HEK293T (cell line): Measurements from ENCODE around the gene SUN1.

Source experiments
- CTCF ChIA-PET: fragments of 350-600 bp; formaldehyde crosslinking; extraction: SDS; loops from one replicate; lab custom pipeline; 2021; ENCODE audit warnings: antibody characterized with exemption, inconsistent platforms; lab: Yijun Ruan, JAX
- POLR2A ChIA-PET: fragments of 350-600 bp; formaldehyde crosslinking; extraction: SDS; loops from one replicate; lab custom pipeline; 2020; ENCODE audit warnings: antibody characterized with exemption, inconsistent platforms; lab: Yijun Ruan, JAX
- DNase-seq: peaks from one replicate; pipeline ENCODE4 v3.0.0; 2012; ENCODE audit warnings: mixed read lengths; ENCODE audit errors: extremely low spot score
- ARNT ChIP-seq: fragments of 450-650 bp; IDR thresholded peaks from 2 replicates; pipeline ENCODE4 v1.6.1; 2017; ENCODE audit warnings: mild to moderate bottlenecking
- BHLHE40 ChIP-seq: fragments of 450-650 bp; IDR thresholded peaks from 2 replicates; pipeline ENCODE4 v1.6.1; 2016; ENCODE audit warnings: mild to moderate bottlenecking, moderate library complexity, borderline replicate concordance
- CTBP1 ChIP-seq: fragments of 450-650 bp; IDR thresholded peaks from 2 replicates; pipeline ENCODE4 v1.6.1; 2016; ENCODE audit warnings: borderline replicate concordance
- ELF4 ChIP-seq: fragments of 450-650 bp; IDR thresholded peaks from 2 replicates; pipeline ENCODE4 v1.6.1; 2017; ENCODE audit warnings: antibody characterized with exemption
- FOXA1 ChIP-seq: fragments of 450-650 bp; IDR thresholded peaks from 2 replicates; pipeline ENCODE4 v1.6.1; 2016; ENCODE audit warnings: mild to moderate bottlenecking
- FOXK2 ChIP-seq: fragments of 450-650 bp; IDR thresholded peaks from 2 replicates; pipeline ENCODE4 v1.6.1; 2016; ENCODE audit warnings: mild to moderate bottlenecking
- FOXM1 ChIP-seq: fragments of 450-650 bp; IDR thresholded peaks from 2 replicates; pipeline ENCODE4 v1.6.1; 2017; ENCODE audit warnings: mild to moderate bottlenecking, borderline replicate concordance
- HDGF ChIP-seq: fragments of 450-650 bp; IDR thresholded peaks from 2 replicates; pipeline ENCODE4 v1.6.1; 2017; ENCODE audit warnings: antibody characterized with exemption, borderline replicate concordance
- L3MBTL2 ChIP-seq: fragments of 450-650 bp; conservative IDR thresholded peaks from 2 replicates; pipeline ENCODE4 v1.6.1; 2016; ENCODE audit warnings: mild to moderate bottlenecking
- LEF1 ChIP-seq: fragments of 450-650 bp; IDR thresholded peaks from 2 replicates; pipeline ENCODE4 v1.6.1; 2017; ENCODE audit warnings: mild to moderate bottlenecking, borderline replicate concordance
- NFRKB ChIP-seq: fragments of 450-650 bp; IDR thresholded peaks from 2 replicates; pipeline ENCODE4 v1.6.1; 2016; ENCODE audit warnings: mild to moderate bottlenecking, moderate library complexity
- PKNOX1 ChIP-seq: fragments of 450-650 bp; IDR thresholded peaks from 2 replicates; pipeline ENCODE4 v1.6.1; 2016
- SP1 ChIP-seq: fragments of 450-650 bp; IDR thresholded peaks from 2 replicates; pipeline ENCODE4 v1.6.1; 2017
- SUZ12 ChIP-seq: fragments of 450-650 bp; IDR thresholded peaks from 2 replicates; pipeline ENCODE4 v1.6.1; 2016; ENCODE audit warnings: mild to moderate bottlenecking
- TARDBP ChIP-seq: fragments of 450-650 bp; IDR thresholded peaks from 2 replicates; pipeline ENCODE4 v1.6.1; 2016
- ZNF384 ChIP-seq: fragments of 450-650 bp; IDR thresholded peaks from 2 replicates; pipeline ENCODE4 v1.6.1; 2016

SUN1 gene

GRCh38 chr7:815284-816216, 16.7 kb upstream of the SUN1 start:
- no peak for TF ChIP-seq FOXK2
- no peak for TF ChIP-seq L3MBTL2
- TF ChIP-seq ELF4, result no peak
- no peak for TF ChIP-seq FOXA1
- no peak for TF ChIP-seq NFRKB
- no peak for TF ChIP-seq FOXM1
- no peak for TF ChIP-seq LEF1
- TF ChIP-seq CTBP1, result no peak
- no peak for TF ChIP-seq TARDBP
- TF ChIP-seq ZNF384, result no peak
- TF ChIP-seq ARNT, result no peak
- no peak for TF ChIP-seq BHLHE40
- ChIA-PET POLR2A (interaction anchor here (1.0 to 1.4 kb wide), 2 partner anchors 16 to 57 kb away, joined by 3 to 6 read pairs; no protein-coding TSS in a partner anchor), CTCF (no interaction called here)
- DNase-seq, result peak; percentile 62

DNA sequence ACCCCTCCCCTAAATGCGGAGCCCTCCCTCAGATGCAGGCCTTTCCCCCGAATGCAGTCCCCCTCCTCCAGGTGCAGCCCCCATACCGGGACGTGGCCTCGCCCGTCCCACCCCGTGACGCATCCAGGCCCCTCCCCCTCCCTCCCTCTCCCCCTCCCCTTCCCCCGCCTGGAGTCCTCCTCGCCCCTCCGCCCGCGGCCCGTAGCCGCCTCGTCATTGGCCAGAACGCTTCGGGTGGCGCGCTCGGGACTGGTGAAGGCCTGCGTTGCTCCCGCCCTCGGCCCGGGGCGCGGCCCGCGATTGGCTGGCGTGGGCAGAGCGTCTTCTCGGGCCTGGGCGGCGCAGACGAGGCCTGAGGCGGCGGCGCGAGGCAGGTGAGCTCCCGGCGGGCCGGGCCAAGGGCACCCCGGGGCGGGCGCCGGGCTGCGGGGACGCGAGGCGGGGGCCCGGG, 16.0 kb upstream of the SUN1 start:
- TF ChIP-seq ZNF384 (no peak), NFRKB (no peak), LEF1 (no peak), FOXK2 (no peak), TARDBP (no peak), HDGF (no peak), L3MBTL2 (no peak)
- CTCF ChIA-PET, result no interaction called here
- POLR2A ChIA-PET, result interaction anchor here (1.0 to 1.4 kb wide), 4 partner anchors 15 to 486 kb away, joined by 3 to 6 read pairs (median 4); partner anchors contain the start of gene COX19

GRCh38 chr7:816751-817671, 15.3 kb upstream of the SUN1 start:
- ChIA-PET POLR2A (interaction anchor here (1.0 to 1.5 kb wide), 7 partner anchors 12 to 486 kb away, joined by 3 to 6 read pairs (median 4); partner anchors contain the start of genes COX19, GET4 and SUN1), CTCF (interaction anchor here (0.6 kb wide), 1 partner anchor 14 kb away, joined by 3 read pairs; no protein-coding TSS in a partner anchor)
- DNase-seq, result peak; percentile 35
- no peak for TF ChIP-seq TARDBP
- no peak for TF ChIP-seq SUZ12
- no peak for TF ChIP-seq FOXM1
- no peak for TF ChIP-seq LEF1
- no peak for TF ChIP-seq SP1
- TF ChIP-seq L3MBTL2, result no peak
- no peak for TF ChIP-seq ZNF384
- TF ChIP-seq NFRKB, result no peak
- no peak for TF ChIP-seq HDGF
- TF ChIP-seq FOXA1, result no peak

More for the DNA sequence above, 16.0 kb upstream of the SUN1 start:
- peak; percentile 98 for DNase-seq

GRCh38 chr7:818031-818699, 14.1 kb upstream of the SUN1 start:
- ChIA-PET POLR2A (interaction anchor here (1.0 to 1.5 kb wide), 4 partner anchors 10 to 157 kb away, joined by 3 to 5 read pairs (median 4); partner anchors contain the start of genes COX19, GET4 and SUN1), CTCF (interaction anchor here (0.6 kb wide), 1 partner anchor 13 kb away, joined by 3 read pairs; no protein-coding TSS in a partner anchor)
- no peak for TF ChIP-seq L3MBTL2
- TF ChIP-seq HDGF, result no peak
- TF ChIP-seq ARNT, result no peak
- TF ChIP-seq LEF1, result no peak
- no peak for TF ChIP-seq SUZ12
- TF ChIP-seq CTBP1, result no peak
- peak; percentile 89 for TF ChIP-seq PKNOX1
- DNase-seq, result no peak

GRCh38 chr7:820341-820740, 11.9 kb upstream of the SUN1 start:
- POLR2A ChIA-PET, result no interaction called here
- TF ChIP-seq FOXM1 (no peak), FOXK2 (no peak), LEF1 (no peak), TARDBP (no peak), PKNOX1 (no peak), L3MBTL2 (no peak), FOXA1 (no peak), CTBP1 (no peak), BHLHE40 (no peak), NFRKB (no peak), ZNF384 (no peak), ELF4 (no peak)
- CTCF ChIA-PET, result no interaction called here
- DNase-seq, result no peak
